ENCODE results near the gene ZNF787. TPM values are rescaled to one million over a fixed set of nuclear protein-coding genes. Genes with fewer than 3 reads are reported as not detected.

The ZNF787 gene
- total RNA-seq, 1 donor from 2014 or later: 29.5 TPM

DNA sequence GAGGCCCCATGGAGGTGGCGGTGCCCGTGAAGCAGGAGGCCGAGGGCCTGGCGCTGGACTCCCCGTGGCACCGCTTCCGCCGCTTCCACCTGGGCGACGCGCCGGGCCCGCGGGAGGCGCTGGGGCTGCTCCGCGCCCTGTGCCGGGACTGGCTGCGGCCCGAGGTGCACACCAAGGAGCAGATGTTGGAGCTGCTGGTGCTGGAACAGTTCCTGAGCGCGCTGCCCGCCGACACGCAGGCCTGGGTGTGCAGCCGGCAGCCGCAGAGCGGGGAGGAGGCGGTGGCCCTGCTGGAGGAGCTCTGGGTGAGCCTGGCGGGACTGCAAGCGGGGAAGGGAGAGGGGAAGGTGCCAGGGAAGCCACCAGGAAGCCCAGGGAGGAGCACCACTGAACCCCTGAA, 25.8 kb upstream of the ZNF787 start:
- no peak for DNase-seq (ENCODE audit: low spot score)
- intact Hi-C loops (cut with DNase I): loop anchor here (10.0 kb wide), 1 partner anchor 168 kb away; the partner anchor contains the start of gene ZSCAN5A

DNA sequence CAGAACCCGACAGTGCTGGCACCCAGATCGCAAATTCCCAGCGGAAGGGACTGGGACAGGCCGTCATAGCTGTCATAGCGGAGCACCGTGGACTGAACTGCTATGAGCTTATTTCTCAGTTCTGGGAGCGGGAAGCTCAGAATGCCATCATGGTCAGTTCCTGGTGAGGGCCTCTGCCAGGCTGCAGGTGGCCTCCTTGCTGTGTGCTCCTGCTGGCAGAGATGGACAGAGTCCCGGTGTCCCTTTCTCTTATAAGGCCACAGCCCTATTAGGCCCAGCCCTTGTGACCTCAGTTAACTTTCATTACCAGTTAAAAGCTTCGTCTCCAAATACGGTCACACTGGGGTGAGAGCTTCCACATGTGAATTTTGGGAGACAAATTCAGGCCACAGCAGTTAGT, 24.6 kb upstream of the ZNF787 start:
- intact Hi-C loops (cut with DNase I): loop anchor here (10.0 kb wide), 1 partner anchor 169 kb away; the partner anchor contains the start of gene ZSCAN5A
- no peak for DNase-seq (ENCODE audit: low spot score)

DNA sequence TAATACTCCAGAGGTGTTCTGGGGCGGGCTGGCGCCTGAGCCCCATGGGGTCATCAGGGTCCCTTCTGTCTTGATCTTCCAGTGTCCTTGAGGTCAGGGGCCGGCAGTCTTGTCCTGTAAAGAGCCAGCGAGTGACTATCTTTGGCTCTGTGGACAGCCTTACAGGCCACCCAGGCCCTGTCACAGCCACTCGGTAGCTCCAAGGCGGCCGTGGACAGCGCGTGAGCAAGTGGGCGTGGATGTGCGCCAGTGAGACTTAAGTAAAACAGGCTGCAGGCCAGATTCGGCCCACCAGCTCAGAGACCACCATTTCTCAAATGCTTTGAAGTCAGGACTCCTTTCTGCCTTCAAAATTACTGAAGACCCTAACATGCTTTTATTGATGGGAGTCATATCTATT, 23.7 kb upstream of the ZNF787 start:
- intact Hi-C loops (cut with DNase I): loop anchor here (10.0 kb wide), 1 partner anchor 170 kb away; the partner anchor contains the start of gene ZSCAN5A

DNA sequence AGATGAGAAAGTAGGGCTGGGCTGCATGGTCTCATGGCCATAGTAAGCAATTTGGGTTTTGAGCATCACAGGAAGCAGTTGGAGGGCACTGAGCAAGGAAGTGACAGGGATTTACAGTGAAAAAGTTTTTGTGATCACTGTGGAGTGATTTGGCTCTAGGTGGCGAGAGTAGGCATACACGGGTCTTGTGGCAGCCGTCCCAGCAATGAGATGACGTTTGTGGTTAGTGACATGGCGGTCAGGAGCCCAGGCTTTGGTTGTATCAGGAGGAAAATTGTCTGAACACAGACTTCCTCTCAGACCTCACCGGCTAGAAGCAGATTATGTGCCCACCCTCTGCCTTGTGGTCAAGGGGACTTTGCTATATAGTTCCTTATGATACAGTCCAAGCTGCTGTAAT, 23.3 kb upstream of the ZNF787 start:
- intact Hi-C loops (cut with DNase I): loop anchor here (10.0 kb wide), 1 partner anchor 170 kb away; the partner anchor contains the start of gene ZSCAN5A
- no peak for DNase-seq (ENCODE audit: low spot score)

More for the DNA sequence above, 23.7 kb upstream of the ZNF787 start:
- DNase-seq (ENCODE audit: low spot score): no peak

DNA sequence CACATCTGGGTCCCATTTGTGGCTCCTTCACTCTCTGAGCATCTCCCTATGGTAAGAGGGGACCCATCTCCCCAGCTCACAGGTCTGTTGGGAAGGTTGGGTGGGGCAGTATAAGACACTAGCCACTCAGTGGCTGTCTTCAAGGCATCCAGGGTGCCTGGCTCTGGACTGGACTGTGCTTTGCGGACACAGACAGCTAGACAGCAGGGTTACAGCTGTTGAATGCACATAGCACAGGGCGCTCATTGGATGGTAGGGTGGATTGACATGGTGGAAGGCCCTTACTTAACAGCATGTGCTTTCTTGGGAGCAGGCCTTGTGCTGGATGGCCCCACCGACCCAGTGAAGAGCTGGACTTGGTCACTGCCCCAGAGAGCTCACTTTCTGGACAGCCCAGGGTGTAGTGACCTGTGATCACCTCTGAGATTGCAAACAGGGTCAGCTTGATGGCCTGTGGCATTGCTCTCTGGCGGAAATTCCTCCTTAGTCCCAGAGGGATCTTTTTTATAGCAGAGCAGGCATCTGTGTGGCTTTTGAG, 21.9 kb upstream of the ZNF787 start:
- intact Hi-C loops (cut with DNase I): loop anchor here (10.0 kb wide), 1 partner anchor 172 kb away; the partner anchor contains the start of gene ZSCAN5A
- no peak for DNase-seq (ENCODE audit: low spot score)

DNA sequence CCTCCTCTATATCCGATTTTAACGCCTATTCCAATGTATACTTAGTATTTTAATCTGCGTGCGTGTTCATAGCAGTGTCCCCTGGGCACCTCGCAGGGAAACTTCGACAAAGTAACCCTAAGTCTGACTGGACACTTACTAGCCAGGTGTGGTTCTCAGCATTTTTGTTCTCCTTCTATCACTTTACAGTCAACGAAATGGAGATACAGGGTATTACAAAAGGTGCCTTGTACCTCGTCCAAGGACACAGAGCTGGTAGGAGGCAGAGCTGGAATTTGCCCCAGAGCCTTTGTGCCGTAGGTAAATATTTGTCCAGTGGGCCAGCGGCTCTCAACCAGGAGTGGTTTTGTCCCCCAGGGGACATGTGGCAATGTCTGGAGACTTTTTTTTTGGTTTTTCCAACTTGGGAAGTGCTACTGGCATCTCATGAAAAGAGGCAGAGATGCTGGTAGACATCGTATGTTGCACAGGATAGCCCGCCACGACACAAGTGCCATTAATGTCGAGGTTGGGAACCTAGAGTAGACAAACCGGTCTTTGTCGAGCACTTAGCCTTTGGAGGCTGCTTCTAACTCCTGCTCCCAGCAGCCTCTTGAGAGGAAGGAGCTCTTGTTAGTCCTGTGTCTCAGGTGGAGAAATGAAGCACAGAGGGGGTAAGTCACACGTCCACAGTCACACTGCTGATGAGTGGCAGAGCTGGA, 21.1 kb upstream of the ZNF787 start:
- no peak for DNase-seq (ENCODE audit: low spot score)
- intact Hi-C loops (cut with DNase I): loop anchor here (10.0 kb wide), 1 partner anchor 173 kb away; the partner anchor contains the start of gene ZSCAN5A

DNA sequence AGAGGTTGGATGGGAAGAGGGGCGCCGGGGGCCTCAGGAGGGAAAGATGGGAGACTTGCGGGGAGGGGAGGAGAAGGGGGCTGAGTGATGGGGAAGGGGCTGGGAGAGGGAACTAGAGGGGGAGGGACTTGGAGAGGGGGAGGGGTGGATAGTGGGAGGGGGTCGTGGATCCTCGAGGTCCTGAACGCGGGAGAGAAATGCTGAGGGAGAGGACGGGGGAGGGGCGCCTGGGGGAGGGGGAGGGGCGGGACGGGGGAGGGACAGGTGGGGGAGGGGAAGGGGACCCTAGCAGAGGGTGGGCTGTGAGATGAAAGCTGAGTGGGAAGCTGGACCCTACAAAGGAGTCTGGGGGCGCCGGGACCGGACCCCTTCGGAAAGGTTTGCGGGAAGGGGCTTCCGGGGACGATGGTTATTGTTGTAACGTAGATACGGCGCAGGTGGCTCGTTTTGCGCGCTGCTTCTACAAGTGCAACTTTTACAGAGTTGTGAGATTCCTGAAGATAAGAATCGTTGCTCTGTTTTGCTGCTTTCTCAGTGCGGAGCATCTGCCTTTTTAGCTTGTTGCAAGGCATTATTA, 20.4 kb upstream of the ZNF787 start:
- intact Hi-C loops (cut with DNase I): loop anchor here (10.0 kb wide), 1 partner anchor 173 kb away; the partner anchor contains the start of gene ZSCAN5A
- DNase-seq (ENCODE audit: low spot score): no peak

DNA sequence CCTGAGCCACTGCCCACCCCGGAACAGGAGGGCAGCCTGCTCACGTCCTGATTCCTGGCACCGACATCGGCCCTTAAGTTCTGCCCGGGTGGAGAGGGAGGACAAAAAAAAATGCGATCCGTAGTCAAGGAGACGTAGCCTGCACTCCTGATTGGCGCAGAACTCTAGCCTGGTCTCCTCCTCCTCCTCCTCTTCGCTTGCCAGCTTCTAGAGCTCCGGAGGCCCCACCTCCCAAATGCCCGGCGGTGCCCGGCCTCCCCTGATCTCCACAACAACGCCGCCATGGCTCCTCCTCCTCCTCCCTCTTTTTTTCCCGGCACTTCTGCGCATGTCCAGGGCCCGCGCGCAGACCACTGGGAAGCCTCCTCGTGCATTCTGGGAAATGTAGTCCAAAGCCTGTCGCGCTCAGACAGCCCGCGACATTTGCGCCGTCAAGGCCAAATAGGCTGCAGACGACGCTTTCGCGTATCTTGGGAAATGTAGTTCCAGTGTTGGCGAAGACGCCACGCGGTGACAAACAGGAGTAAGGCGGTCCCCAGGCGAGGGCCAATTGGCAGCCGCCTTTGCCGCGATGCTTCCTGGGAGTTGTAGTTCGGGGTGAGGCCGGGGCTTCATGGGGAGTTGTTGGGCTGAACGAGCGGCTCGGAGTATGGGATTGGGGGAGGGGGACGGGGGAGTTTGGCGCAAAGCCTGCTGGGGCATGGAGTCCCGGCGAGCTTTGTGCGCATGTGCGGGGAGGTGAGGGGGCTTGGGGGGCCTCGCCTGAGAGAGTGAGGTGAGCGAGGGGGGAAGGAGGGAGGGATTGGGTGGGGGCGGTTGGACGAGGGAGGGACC, 19.7 kb upstream of the ZNF787 start, which contains the start of gene ZNF444:
ZNF444 (plus strand) TSS at position 705 of the 834 bp plus-strand sequence. CDS start 5,625 bp downstream, outside the sequence.
- DNase-seq (ENCODE audit: low spot score): peak; percentile 100
- intact Hi-C loops (cut with DNase I): loop anchor here (1.0 to 10.0 kb wide), 2 partner anchors 19 to 174 kb away; partner anchors contain the start of genes ZNF787 and ZSCAN5A

DNA sequence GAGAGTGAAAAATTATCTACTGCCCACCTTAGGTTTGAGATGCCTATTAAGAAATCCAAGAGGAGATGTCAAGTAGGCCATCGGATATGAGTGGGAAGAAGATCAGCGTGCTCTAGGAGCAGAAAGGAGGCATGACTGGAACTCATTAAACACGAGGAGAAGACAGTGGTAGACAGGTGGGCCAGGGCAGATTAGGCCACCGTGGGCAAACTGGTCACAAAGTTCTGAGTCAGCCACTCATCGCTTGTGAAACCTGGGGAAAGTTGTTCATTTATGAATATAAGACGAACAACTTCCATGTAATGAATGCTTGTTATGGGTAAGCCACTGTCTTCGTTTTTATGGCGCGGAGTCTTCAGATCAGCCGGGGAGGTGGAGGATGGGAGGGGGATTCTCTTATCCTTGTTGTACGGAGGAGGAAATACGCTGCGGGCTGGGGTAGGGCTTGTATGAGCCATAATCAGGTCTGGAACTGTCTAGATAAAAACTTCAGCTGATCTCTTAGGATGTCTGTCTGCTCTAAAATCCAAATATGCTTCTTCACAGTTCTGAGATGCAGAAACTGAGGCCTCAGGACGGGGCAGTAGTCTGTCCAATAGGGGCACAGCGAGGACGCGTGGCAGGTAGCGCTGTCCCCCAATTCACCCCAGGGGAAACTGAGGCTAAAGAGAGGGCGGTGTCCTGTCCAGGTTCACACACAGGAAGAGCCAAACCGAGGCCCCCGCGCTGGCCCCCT, 18.9 kb upstream of the ZNF787 start:
- DNase-seq (ENCODE audit: low spot score): no peak
- intact Hi-C loops (cut with DNase I): loop anchor here (1.0 to 10.0 kb wide), 2 partner anchors 19 to 175 kb away; partner anchors contain the start of genes ZNF787 and ZSCAN5A

DNA sequence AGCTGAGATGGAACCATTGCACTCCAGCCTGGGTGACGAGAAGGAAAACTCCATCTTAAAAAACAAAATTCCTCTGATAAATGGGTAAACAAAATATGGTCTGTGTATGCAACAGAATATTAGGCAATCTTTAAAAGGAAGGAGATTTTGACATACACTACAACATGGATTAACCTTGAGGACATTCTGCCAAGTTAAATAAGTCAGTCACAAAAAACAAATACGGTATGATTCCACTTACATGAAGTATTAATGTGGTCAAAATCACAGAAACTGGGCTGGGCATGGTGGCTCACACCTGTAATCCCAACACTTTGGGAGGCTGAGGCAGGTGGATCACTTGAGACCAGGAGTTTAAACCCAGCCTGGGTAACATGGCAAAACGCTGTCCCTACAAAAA, 17.0 kb upstream of the ZNF787 start:
- intact Hi-C loops (cut with DNase I): no loop called here
- no peak for DNase-seq (ENCODE audit: low spot score)

DNA sequence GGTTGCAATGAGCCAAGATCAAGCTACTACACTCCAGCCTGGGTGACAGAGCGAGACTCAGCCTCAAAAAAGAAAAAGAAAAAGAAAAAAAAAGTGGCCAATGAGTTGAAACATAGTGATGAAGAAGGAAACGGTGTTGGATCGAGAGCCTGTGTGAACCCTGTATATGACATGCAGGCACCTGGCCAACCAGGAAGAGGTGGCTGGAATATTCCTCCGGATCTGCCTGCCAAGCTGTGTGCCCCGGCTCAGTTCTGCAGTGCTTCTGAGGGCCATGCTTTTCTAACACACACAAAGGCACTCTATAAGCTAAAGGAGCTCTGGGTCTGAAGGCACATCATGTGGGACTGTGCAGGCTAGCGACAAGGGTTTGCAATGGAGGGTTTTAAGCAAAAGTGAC, 16.3 kb upstream of the ZNF787 start:
- intact Hi-C loops (cut with DNase I): no loop called here
- DNase-seq (ENCODE audit: low spot score): no peak

DNA sequence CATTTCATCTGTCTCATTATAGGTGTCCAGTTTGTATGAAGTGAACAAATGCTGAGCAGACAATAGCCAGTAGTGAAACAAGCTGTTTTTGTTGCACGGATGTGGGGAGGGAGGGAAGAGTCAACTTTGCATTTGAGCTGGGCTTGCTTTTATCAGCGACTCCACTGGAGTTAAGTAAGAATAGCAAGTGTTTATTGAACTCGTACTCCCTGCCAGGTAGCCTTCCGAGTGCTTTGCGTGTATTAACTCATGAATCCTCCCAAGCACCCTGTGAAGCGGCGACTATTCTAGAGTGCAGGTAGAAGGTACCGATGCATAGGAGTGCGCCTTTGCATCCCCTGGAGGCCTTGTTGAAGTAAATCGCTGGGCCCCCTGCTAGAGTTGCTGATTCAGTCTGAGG, 15.3 kb upstream of the ZNF787 start:
- intact Hi-C loops (cut with DNase I): no loop called here
- DNase-seq (ENCODE audit: low spot score): no peak

DNA sequence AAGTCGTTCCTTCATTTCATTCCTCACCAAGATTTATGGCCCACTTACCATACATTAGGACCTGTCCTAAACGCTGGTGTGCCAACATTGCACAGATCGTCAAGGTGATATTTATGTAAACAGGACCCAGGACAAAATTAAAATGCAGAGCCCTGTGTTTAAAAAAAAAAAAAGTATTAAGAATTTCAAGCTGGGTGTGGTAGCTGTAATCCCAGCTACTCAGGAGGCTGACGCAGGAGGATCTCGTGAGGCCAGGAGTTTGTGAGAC, 13.5 kb upstream of the ZNF787 start:
- intact Hi-C loops (cut with DNase I): no loop called here
- no peak for DNase-seq (ENCODE audit: low spot score)

DNA sequence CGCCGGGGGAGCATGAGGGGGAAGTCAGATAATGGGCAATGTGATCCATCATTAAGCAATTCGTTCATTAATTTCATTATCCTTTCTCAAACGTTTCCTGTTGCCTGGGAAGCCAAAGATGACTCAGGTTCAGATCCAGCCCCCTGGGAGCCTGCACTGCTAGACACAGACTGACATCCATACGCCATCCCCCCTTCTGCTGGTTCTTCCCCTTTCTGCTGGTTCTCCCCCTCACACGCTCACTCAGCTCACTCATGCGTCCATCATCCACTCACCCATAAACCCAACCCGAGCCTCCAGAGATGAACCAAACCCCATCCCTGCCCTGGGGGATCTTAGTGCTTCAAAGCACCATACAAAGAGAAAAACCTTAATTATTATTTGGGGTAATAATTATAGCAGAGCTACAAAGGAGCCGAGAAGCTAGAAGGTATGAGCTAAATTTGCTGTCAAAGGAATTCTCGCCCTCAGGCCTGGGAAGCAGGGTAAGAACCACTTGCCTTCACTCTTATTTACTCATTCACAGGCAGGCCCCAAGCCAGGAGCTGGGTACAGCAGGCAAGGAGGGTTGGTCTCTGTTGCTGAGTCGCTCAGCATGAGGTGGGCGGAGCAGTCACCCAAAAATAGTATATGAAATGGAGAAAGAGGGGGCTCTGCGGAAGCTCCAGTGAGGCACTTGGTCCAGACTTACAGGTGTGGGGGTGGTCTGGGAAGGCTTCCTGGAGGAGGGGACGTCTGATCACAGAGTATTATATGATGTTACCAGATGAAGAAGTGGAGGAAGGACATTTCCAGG, 13.0 kb upstream of the ZNF787 start:
- intact Hi-C loops (cut with DNase I): no loop called here
- DNase-seq (ENCODE audit: low spot score): no peak

DNA sequence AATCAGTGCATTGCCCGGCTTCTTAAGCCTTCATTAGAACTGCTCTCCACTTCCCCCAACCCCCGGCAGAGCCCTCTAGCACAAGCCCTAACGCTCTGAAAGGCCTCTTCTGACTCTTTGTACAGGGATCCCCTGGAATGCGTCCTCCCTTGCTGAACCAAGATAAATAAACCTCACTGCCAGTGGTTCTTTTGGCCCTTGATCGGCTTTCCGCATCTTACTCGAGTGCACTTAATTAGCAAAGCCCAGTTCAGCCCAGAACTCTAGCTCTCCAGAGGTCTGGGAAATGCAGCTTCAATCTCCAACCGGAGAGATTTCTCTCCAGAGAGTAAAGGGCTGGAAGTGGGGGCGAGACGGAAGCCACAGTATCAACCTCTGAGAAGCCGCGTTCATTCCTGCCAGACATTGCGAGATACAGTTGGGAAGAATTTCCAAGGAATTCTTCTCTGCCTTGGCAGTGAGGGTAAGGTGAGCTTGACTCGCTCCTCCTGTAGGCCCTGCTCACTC, 11.3 kb upstream of the ZNF787 start:
- no peak for DNase-seq (ENCODE audit: low spot score)
- intact Hi-C loops (cut with DNase I): no loop called here

DNA sequence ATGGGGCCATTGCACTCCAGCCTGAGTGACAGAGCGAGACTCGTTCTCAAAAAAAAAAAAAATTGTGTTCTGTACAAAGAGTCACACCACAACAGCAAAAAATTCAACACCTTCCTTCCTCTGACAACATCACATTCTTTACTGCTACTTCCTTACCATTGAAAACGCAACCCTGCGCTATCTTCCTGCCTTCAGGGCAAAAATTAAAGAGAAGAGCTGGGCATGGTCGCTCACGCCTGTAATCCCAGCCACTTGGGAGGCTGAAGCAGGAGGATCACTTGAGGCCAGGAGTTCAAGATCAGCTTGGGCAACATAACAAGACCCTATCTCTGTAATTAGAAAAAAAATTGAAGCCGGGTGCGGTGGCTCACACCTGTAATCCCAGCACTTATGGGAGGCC, 10.6 kb upstream of the ZNF787 start:
- DNase-seq (ENCODE audit: low spot score): no peak
- intact Hi-C loops (cut with DNase I): no loop called here

DNA sequence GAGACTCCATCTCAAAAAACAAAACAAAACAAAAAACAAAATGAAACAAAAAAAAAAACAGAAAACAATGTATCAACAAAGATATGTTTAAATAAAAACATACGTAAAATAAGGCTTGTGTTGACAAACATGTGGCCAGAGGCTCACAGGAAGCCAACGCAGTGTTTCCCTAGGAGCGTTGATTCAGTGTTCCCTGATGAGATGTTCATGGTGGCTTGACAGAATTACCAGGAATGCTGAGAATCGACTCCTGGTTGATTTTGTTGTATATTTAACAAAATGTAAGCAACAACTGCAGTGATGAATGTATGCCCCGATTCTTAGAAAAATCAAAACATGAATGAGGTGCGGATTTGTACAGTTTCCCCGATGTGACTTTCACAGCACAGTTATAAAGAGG, 8.9 kb upstream of the ZNF787 start:
- intact Hi-C loops (cut with DNase I): no loop called here
- DNase-seq (ENCODE audit: low spot score): no peak
